ENCODE measurements around the gene GAL3ST2. TPM values are rescaled to one million over a fixed set of nuclear protein-coding genes. Genes with fewer than 3 reads are reported as not detected.
A peak's percentile ranks its signal among the peaks of the same experiment; 100 is the strongest.

The GAL3ST2 gene
- total and polyA plus RNA-seq, 4 donors = 0.33 to 0.79 (median 0.63) TPM

DNA sequence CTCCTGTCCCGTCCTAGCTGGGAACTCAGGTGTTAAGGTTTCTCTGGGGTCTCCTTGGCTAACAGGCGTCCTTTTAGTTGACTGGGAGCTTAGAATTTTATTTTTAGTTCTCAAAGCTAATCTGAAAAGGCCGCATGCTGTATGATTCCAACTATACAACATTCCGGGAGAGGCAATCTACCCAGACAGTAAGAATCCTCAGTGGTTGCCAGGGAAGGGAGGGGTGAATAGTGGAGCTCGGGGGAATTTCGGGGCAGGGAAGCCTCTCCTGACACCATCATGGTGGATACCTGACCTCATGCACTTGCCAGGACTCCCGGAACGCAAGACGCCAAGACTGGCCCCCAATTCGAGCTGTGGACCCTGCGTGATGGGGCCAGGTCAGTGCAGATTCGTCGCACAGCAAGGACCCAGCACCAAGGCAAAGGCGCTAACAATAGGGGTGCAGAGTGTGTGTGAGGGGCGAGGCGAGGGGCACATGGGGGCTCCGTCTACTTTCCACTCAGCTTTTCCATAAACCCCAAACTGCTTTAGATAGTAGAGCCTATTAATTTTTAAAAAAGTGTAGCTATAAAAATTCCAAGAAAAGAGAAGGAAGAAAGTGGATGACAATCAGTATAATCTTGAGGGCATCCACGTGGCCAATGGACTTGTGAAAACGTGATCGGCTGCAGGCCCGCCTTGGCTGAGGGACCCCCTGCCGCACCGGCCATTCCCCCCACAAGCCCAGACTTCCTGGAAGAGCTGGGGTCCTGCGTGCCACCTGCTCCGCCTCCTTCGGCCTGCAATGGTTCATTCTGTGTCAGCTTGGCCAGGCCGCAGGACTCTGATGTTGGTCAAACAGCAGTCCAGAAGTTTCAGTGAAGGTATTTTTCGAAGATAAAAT, 64.8 kb downstream of the GAL3ST2 start:
- Histone ChIP-seq H3K4me3 (ENCODE audit: low read depth, low read length) (no peak overlapping the region), H3K27ac (ENCODE audit: low read depth, low read length) (no peak overlapping the region), H3K9me3 (ENCODE audit: control insufficient read depth, insufficient read depth, low read length) (no peaks in the 10 kb centered on the region), H3K4me1 (ENCODE audit: control insufficient read depth, insufficient read depth, low read length) (peaks cover 26% of the 10 kb centered on the region), H3K36me3 (ENCODE audit: control insufficient read depth, insufficient read depth, low read length) (no peaks in the 10 kb centered on the region), H3K27me3 (ENCODE audit: control insufficient read depth, insufficient read depth, low read length) (peaks cover 8% of the 10 kb centered on the region)
- DNase-seq (ENCODE audit: low read depth in 4 of 6, low spot score in 6 of 6) = no peak
- 74% methylated on average over 23 of the region's 28 CpGs for WGBS (ENCODE audit: insufficient coverage)

DNA sequence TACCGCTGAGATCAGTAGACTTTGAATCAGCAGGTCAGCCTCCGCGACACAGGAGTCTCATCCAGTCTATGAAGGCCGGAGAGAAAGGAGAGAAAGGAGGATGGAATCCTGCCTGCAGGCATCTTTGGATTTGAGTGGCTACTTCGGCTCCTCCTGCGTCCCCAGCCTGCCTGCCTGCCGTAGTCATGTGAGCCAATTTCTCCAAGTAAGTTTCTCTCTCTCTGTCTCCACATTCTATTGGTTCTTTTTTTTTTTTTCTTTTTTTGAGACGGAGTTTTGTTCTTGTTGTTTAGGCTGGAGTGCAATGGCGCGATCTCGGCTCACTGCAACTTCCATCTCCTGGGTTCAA, 65.4 kb downstream of the GAL3ST2 start:
- Histone ChIP-seq H3K9me3 (ENCODE audit: control insufficient read depth, insufficient read depth, low read length) (no peaks in the 10 kb centered on the region), H3K27ac (ENCODE audit: low read depth, low read length) (no peak overlapping the region), H3K4me3 (ENCODE audit: low read depth, low read length) (no peak overlapping the region), H3K36me3 (ENCODE audit: control insufficient read depth, insufficient read depth, low read length) (no peaks in the 10 kb centered on the region), H3K4me1 (ENCODE audit: control insufficient read depth, insufficient read depth, low read length) (peaks cover 28% of the 10 kb centered on the region), H3K27me3 (ENCODE audit: control insufficient read depth, insufficient read depth, low read length) (peaks cover 8% of the 10 kb centered on the region)
- WGBS (ENCODE audit: insufficient coverage) = 92% methylated on average over 4 of the region's 11 CpGs
- DNase-seq (ENCODE audit: low read depth in 4 of 6, low spot score in 6 of 6) = no peak

- Histone ChIP-seq H3K27ac (ENCODE audit: low read depth, low read length) (peak overlapping the region; percentile 57), H3K4me1 (ENCODE audit: control insufficient read depth, insufficient read depth, low read length) (peaks cover 28% of the 10 kb centered on the region), H3K4me3 (ENCODE audit: low read depth, low read length) (no peak overlapping the region), H3K27me3 (ENCODE audit: control insufficient read depth, insufficient read depth, low read length) (peaks cover 8% of the 10 kb centered on the region), H3K9me3 (ENCODE audit: control insufficient read depth, insufficient read depth, low read length) (no peaks in the 10 kb centered on the region), H3K36me3 (ENCODE audit: control insufficient read depth, insufficient read depth, low read length) (no peaks in the 10 kb centered on the region)
- no peak for DNase-seq (ENCODE audit: low read depth in 4 of 6, low spot score in 6 of 6)
- 55% methylated on average over 19 of the region's 29 CpGs for WGBS (ENCODE audit: insufficient coverage)
Measured at GRCh38 chr2:241842620-241843211, 66.1 kb downstream of the GAL3ST2 start.

DNA sequence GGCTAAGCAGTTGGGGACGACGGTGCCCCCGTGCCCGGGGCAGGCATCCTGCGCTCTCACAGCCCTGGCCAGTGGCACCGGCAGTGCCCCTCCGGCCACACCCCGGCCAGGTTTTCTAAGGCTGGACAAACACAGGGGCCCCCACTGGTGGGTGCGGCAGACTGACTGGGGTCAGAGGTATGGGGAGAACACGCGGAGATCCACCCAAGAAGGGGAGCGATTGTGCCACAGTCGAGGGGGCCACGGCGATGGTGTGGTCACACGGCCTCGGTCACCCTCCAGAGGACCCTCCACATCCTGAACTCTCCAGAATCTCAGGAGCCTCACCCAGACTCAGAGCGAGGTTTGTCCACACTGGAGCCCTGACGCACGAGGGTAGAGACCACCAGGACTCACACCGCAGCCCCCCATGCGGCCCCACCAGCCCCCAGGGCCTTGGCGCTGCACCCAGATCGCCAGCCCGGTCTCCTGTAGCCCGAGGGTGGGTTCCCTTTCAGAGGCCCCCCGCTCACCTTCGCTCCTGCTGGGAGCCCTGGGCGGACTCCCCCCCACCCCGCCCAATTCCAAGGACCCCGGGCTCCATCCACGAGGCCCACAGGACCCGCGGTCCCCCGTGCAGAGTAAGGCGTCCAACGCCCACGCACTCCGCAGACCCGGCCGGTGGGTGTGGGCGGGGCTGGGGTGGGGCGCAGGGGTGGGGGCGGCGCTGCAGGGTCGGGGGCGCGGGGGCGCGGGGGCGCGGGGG, 66.9 kb downstream of the GAL3ST2 start:
- Histone ChIP-seq H3K9me3 (ENCODE audit: control insufficient read depth, insufficient read depth, low read length) (no peaks in the 10 kb centered on the region), H3K4me1 (ENCODE audit: control insufficient read depth, insufficient read depth, low read length) (peaks cover 28% of the 10 kb centered on the region), H3K27ac (ENCODE audit: low read depth, low read length) (peak overlapping the region; percentile 57), H3K36me3 (ENCODE audit: control insufficient read depth, insufficient read depth, low read length) (no peaks in the 10 kb centered on the region), H3K4me3 (ENCODE audit: low read depth, low read length) (no peak overlapping the region), H3K27me3 (ENCODE audit: control insufficient read depth, insufficient read depth, low read length) (peaks cover 8% of the 10 kb centered on the region)
- WGBS (ENCODE audit: insufficient coverage) = 63% methylated on average over 35 of the region's 52 CpGs
- no peak for DNase-seq (ENCODE audit: low read depth in 4 of 6, low spot score in 6 of 6)

DNA sequence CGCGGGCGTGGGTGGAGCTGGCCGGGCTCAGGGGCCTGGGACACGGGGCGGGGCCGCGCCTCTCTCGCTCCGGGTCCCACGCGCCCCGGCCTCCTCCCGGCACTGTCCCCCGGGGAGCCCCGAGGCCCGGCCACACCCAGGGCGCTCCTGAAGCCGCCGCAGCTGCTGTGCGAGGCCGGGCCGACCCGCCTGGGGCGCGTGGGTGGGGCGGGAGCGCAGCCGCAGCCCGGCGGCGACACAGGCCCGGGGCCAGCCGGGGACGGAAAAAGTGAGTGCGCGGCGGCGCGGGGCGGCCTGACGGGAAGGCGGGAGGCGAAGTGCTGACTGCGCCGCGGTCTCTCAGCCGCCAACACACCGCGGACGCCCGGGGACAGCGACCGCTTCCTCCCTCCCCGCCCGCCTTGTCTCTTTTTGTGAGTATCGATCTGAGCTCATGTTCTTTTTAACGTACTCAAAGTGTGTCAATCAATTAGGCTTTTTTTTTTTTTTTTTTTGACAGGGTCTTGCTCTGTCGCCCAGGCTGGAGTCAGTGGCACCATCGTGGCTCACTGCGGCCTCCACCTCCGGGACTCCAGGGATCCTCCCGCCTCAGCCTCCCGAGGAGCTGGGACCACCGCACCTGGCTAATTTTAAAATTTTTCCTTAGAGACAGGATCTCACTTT, 67.6 kb downstream of the GAL3ST2 start:
- DNase-seq (ENCODE audit: low read depth in 4 of 6, low spot score in 6 of 6) = peak in 2 of 6 donors; percentile 62 to 77

GRCh38 chr2:241844831-241845578, 68.4 kb downstream of the GAL3ST2 start:
- WGBS (ENCODE audit: insufficient coverage) = 71% methylated on average over 28 of the region's 37 CpGs
- Histone ChIP-seq H3K4me3 (ENCODE audit: low read depth, low read length) (no peak overlapping the region), H3K27ac (ENCODE audit: low read depth, low read length) (no peak overlapping the region)

More for the DNA sequence above, 67.6 kb downstream of the GAL3ST2 start:
- 6% methylated on average over 65 of the region's 65 CpGs for WGBS (ENCODE audit: insufficient coverage)
- no peaks in the 10 kb centered on the region for H3K36me3 ChIP-seq (ENCODE audit: control insufficient read depth, insufficient read depth, low read length)
- peaks cover 8% of the 10 kb centered on the region for H3K27me3 ChIP-seq (ENCODE audit: control insufficient read depth, insufficient read depth, low read length)
- H3K4me1 ChIP-seq (ENCODE audit: control insufficient read depth, insufficient read depth, low read length) = peaks cover 28% of the 10 kb centered on the region
- no peaks in the 10 kb centered on the region for H3K9me3 ChIP-seq (ENCODE audit: control insufficient read depth, insufficient read depth, low read length)
- H3K4me3 ChIP-seq (ENCODE audit: low read depth, low read length) = peak overlapping the region; percentile 24
- no peak overlapping the region for H3K27ac ChIP-seq (ENCODE audit: low read depth, low read length)

GRCh38 chr2:241846406-241846805, 69.8 kb downstream of the GAL3ST2 start:
- DNase-seq (ENCODE audit: low read depth in 4 of 6, low spot score in 6 of 6) = no peak
- peaks cover 8% of the 10 kb centered on the region for H3K27me3 ChIP-seq (ENCODE audit: control insufficient read depth, insufficient read depth, low read length)
- WGBS (ENCODE audit: insufficient coverage) = 80% methylated on average over 20 of the region's 22 CpGs
- peaks cover 6% of the 10 kb centered on the region for H3K36me3 ChIP-seq (ENCODE audit: control insufficient read depth, insufficient read depth, low read length)
- no peak overlapping the region for H3K4me3 ChIP-seq (ENCODE audit: low read depth, low read length)
- no peaks in the 10 kb centered on the region for H3K9me3 ChIP-seq (ENCODE audit: control insufficient read depth, insufficient read depth, low read length)
- H3K27ac ChIP-seq (ENCODE audit: low read depth, low read length) = no peak overlapping the region
- peaks cover 28% of the 10 kb centered on the region for H3K4me1 ChIP-seq (ENCODE audit: control insufficient read depth, insufficient read depth, low read length)

More at GRCh38 chr2:241844831-241845578, 68.4 kb downstream of the GAL3ST2 start:
- Histone ChIP-seq H3K9me3 (ENCODE audit: control insufficient read depth, insufficient read depth, low read length) (no peaks in the 10 kb centered on the region), H3K36me3 (ENCODE audit: control insufficient read depth, insufficient read depth, low read length) (no peaks in the 10 kb centered on the region), H3K4me1 (ENCODE audit: control insufficient read depth, insufficient read depth, low read length) (peaks cover 28% of the 10 kb centered on the region), H3K27me3 (ENCODE audit: control insufficient read depth, insufficient read depth, low read length) (peaks cover 8% of the 10 kb centered on the region)
- no peak for DNase-seq (ENCODE audit: low read depth in 4 of 6, low spot score in 6 of 6)

DNA sequence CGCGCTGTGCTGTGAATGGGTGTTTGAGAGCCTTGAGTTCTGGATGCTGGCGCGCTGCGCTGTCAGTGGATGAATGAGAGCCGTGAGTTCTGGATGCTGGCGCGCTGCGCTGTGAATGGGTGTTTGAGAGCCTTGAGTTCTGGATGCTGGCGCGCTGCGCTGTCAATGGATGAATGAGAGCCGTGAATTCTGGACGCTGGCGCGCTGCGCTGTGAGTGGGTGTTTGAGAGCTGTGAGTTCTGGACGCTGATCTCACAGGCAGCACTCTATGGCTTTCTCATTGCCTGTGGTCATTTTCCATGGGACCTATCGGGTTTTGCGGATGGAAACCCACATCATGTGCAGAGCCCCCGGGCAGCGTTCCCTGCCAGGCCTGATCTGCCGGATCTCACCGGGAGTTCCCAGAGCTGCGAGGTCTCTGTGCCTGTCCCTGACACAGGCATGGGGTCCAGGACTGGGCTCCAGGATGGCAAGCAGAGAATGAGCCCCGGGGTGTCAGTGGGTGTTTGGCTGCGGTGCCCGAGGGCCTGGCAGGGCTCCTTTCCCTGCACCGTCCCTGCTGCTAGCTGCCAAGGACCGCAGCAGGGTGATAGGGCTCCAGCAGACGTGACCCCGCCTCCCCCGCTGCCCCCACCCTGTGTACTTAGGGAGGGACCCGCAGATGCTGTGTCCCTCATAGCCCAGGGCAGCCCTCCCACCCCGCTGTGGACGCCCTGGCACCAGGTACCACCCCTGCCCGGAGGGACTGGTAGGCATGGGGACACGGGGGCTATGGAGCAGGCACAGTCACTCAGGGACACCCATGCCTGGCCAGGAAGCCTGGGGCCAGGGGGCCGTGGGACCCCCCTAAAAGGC, 72.4 kb downstream of the GAL3ST2 start:
- H3K4me1 ChIP-seq (ENCODE audit: control insufficient read depth, insufficient read depth, low read length) = peaks cover 23% of the 10 kb centered on the region
- no peak overlapping the region for H3K4me3 ChIP-seq (ENCODE audit: low read depth, low read length)
- H3K36me3 ChIP-seq (ENCODE audit: control insufficient read depth, insufficient read depth, low read length) = peaks cover 13% of the 10 kb centered on the region
- no peak overlapping the region for H3K27ac ChIP-seq (ENCODE audit: low read depth, low read length)
- DNase-seq (ENCODE audit: low read depth in 4 of 6, low spot score in 6 of 6) = no peak
- 85% methylated on average over 36 of the region's 39 CpGs for WGBS (ENCODE audit: insufficient coverage)
- no peaks in the 10 kb centered on the region for H3K9me3 ChIP-seq (ENCODE audit: control insufficient read depth, insufficient read depth, low read length)
- H3K27me3 ChIP-seq (ENCODE audit: control insufficient read depth, insufficient read depth, low read length) = peaks cover 8% of the 10 kb centered on the region
